Keratinocyte (primary cell): ENCODE measurements around the gene GPR37L1.

ENCODE experiments used
- CTCF ChIP-seq, 3 experiments: IDR thresholded peaks in 1 of 3; conservative IDR thresholded peaks in 1 of 3; optimal IDR thresholded peaks in 1 of 3; 2 replicates in 2 of 3; 3 replicates in 1 of 3; pipeline versions ENCODE3 to v1.5.1; 2011; ENCODE audit warnings: low read length in 3 of 3, mild to moderate bottlenecking in 3 of 3, moderate library complexity in 2 of 3, control low read depth in 1 of 3, inconsistent platforms in 1 of 3; ENCODE audit not compliant: insufficient read depth in 2 of 3; ENCODE audit errors: extremely low read depth in 1 of 3
- EZH2 ChIP-seq: IDR thresholded peaks from one replicate; pipeline ENCODE4 v1.6.1; 2012; ENCODE audit warnings: inconsistent platforms, mild to moderate bottlenecking, low read length, moderate library complexity

- TF ChIP-seq CTCF (optimal IDR thresholded peaks at IDR 0.05 in 1 of 3, IDR thresholded peaks at IDR 0.05 in 1 of 3, conservative IDR thresholded peaks at IDR 0.05 in 1 of 3; ENCODE audit: extremely low read depth in 1 of 3, insufficient read depth in 2 of 3, low read length in 3 of 3) (no peak), EZH2 (no peak)
These were observed 22.5 kb downstream of the GPR37L1 start for GRCh38 chr1:202145068-202145743.
